ENCODE measurements around the gene TMEM187. TPM values are rescaled to one million over a fixed set of nuclear protein-coding genes. Genes with fewer than 3 reads are reported as not detected.

The TMEM187 gene
- polyA plus RNA-seq, 4 donors = 4.2 to 10.1 (median 6.0) TPM

DNA sequence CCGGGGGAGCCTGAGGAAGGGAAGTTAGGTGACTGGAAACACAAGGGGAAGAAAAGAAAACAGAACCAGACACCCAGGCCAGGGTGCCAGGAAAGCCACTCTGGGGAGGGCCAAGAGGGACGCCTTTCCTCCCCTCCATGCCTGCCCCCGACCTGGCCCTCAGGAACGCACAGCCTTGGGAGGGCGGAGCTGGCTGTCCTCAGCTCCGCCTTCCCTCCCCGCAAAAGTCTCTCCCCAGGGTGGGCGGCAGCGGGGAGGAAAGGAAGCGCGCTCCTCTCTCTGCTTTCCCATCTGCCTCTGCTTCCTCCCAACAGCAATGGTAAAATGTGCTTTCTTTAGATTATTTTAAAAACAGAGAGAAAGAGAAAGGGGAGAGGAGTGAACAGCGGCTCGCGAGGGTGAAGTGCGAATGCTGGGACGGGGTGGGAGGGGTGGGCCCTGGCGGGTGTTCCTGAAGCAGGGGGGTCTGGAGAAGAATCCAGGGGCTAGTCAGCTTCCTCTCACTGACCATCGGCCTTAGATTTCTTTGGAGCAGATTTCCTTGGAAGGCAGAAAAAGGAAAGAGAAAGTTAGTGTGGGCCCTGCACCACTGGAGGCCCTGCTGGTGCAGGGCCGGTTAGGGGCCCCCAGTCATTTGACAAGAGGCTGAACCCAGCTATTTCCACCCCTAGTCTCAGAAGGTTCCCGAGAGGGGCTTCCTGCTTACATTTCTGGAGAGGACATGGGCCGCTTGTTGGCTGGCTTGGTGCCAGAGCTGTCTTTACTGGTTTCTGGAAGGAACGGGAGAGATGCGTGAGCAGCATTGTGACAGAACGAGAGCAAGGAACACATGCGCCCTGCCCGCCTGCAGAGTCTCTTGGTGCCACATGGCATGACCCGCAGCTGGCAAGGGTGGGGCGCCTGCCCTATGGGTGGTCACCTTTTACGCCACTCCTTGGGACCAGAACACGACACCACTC, 23.4 kb upstream of the TMEM187 start:
- DNase-seq = no peak
- Histone ChIP-seq H3K9me3 (ENCODE audit: control insufficient read depth in 2 of 2, insufficient read depth in 1 of 2, low read depth in 1 of 2, low read length in 1 of 2) (no peaks in the 10 kb centered on the region), H3K4me1 (ENCODE audit: control insufficient read depth in 3 of 3, insufficient read depth in 2 of 3, low read depth in 1 of 3, low read length in 2 of 3) (peaks cover 0 to 20% (median 0%) of the 10 kb centered on the region in 3 donors), H3K36me3 (ENCODE audit: control insufficient read depth in 3 of 3, insufficient read depth in 2 of 3, low read depth in 1 of 3, low read length in 3 of 3) (peaks cover 9 to 73% (median 11%) of the 10 kb centered on the region in 3 donors), H3K4me3 (ENCODE audit: low read depth in 1 of 3, low read length in 3 of 3) (no peak overlapping the region), H3K27ac (ENCODE audit: low read depth in 1 of 3, low read length in 2 of 3) (peak overlapping the region in 2 of 3 donors; percentile 31 to 33), H3K27me3 (ENCODE audit: control insufficient read depth in 3 of 3, insufficient read depth in 3 of 3, low read length in 3 of 3) (no peaks in the 10 kb centered on the region)
- 62 to 84% (median 77%) methylated on average over 25 to 30 of the region's 30 CpGs for WGBS, 3 donors
- FAIRE-seq = no peak

DNA sequence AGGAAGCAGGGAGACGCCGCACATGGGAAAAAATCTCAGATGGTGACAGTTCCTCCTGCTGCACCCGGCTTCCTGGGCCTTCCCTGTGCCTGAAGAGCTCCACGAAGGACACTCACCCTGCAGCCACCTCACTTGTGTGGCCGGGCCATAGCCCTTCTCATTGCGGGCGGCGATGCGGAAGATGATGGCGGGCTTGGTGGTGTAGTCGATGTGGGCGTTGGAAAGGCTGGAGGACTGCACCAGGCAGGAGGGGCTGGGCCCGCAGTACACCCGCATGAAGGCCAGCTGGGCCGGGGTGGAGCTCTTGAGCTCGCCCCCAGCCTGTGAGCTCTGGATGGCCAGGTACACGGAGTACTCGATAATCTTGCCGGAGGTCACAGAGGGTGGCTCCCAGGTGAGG, 22.4 kb upstream of the TMEM187 start:
- H3K27ac ChIP-seq (ENCODE audit: low read depth in 1 of 3, low read length in 2 of 3) = no peak overlapping the region
- H3K27me3 ChIP-seq (ENCODE audit: control insufficient read depth in 3 of 3, insufficient read depth in 3 of 3, low read length in 3 of 3) = no peaks in the 10 kb centered on the region
- H3K4me3 ChIP-seq (ENCODE audit: low read depth in 1 of 3, low read length in 3 of 3) = no peak overlapping the region
- peaks cover 9 to 83% (median 13%) of the 10 kb centered on the region in 3 donors for H3K36me3 ChIP-seq (ENCODE audit: control insufficient read depth in 3 of 3, insufficient read depth in 2 of 3, low read depth in 1 of 3, low read length in 3 of 3)
- peaks cover 0 to 17% (median 0%) of the 10 kb centered on the region in 3 donors for H3K4me1 ChIP-seq (ENCODE audit: control insufficient read depth in 3 of 3, insufficient read depth in 2 of 3, low read depth in 1 of 3, low read length in 2 of 3)
- DNase-seq = no peak
- WGBS, 3 donors = 82 to 90% (median 87%) methylated on average over 17 to 19 of the region's 19 CpGs
- no peaks in the 10 kb centered on the region for H3K9me3 ChIP-seq (ENCODE audit: control insufficient read depth in 2 of 2, insufficient read depth in 1 of 2, low read depth in 1 of 2, low read length in 1 of 2)
- FAIRE-seq = no peak

DNA sequence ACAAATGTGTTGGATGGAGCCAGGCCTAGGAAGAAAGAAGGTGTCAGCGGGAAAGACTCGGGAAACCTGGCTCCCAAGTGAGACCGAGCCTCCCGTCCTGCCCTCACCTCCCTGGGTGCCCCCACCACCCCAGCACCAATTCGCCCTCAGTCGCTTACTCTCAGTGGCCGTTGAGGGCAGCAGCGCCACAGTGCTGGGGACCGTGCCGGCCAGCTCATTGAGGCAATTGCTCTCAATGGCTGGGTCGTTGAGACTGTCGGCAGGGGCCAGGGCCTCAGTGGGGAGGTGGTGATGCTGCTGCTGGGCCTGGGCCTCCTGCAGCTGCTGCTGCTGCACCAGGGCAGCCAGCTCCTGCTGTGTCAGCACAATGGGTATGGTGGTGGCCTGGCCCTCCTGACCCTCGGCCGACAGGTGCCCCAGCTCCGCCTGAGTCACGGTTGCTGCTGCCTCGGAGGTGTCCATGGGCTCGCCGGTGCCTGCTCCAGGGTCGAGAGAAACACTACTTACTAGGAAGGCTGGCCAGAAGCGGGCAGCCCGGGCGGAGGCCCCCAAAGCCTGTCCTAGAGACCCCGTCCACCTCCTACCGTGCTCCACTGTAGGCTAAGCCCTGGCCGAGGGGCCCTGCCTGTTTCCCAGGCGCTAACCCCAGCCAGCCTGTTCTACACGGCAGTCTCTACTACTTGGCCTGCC, 20.7 kb upstream of the TMEM187 start:
- WGBS, 3 donors = 94 to 96% (median 95%) methylated on average over 12 to 28 of the region's 28 CpGs

DNA sequence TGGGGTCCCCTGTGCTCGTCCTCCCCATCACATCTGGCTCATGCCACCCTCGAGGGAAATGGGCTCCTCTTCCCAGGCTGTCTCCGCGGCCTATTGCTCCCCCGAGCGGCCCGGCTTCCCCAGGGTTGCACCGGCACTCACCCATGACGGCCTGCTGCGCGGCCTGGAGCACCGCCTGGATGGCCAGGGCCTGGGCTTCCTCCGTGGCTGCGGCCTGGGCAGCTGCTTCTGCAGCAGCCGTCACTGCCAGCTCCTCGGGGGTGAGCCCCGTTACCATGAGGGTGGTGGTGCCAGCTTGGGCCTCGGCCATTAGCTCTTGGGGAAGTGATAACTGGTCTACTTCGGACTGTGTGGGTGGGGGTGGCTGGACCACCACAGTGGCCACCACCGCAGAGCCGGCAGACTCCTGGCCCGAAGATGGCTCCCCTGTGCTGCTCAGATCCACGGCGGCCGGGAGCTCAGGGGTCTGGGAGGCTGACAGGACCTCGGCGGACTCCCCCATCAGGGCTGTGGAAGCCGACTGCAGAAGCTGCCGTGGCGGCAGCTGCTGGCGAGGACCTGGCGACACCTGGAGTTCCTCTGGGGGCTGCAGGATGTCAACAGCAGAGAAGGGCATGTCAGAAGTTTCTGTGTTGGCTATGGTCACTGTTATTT, 20.1 kb upstream of the TMEM187 start:
- no peak for FAIRE-seq
- H3K27ac ChIP-seq (ENCODE audit: low read depth in 1 of 3, low read length in 2 of 3) = peak overlapping the region in 2 of 3 donors; percentile 22 to 71
- H3K4me1 ChIP-seq (ENCODE audit: control insufficient read depth in 3 of 3, insufficient read depth in 2 of 3, low read depth in 1 of 3, low read length in 2 of 3) = peaks cover 0 to 4% (median 0%) of the 10 kb centered on the region in 3 donors
- peaks cover 11 to 100% (median 18%) of the 10 kb centered on the region in 3 donors for H3K36me3 ChIP-seq (ENCODE audit: control insufficient read depth in 3 of 3, insufficient read depth in 2 of 3, low read depth in 1 of 3, low read length in 3 of 3)
- DNase-seq = no peak
- H3K27me3 ChIP-seq (ENCODE audit: control insufficient read depth in 3 of 3, insufficient read depth in 3 of 3, low read length in 3 of 3) = no peaks in the 10 kb centered on the region
- 94 to 97% (median 94%) methylated on average over 20 to 32 of the region's 32 CpGs for whole genome bisulfite sequencing, 3 donors
- H3K4me3 ChIP-seq (ENCODE audit: low read depth in 1 of 3, low read length in 3 of 3) = no peak overlapping the region
- no peaks in the 10 kb centered on the region for H3K9me3 ChIP-seq (ENCODE audit: control insufficient read depth in 2 of 2, insufficient read depth in 1 of 2, low read depth in 1 of 2, low read length in 1 of 2)

More for the DNA sequence above, 20.7 kb upstream of the TMEM187 start:
- H3K4me3 ChIP-seq (ENCODE audit: low read depth in 1 of 3, low read length in 3 of 3) = no peak overlapping the region
- H3K27ac ChIP-seq (ENCODE audit: low read depth in 1 of 3, low read length in 2 of 3) = no peak overlapping the region
- peaks cover 9 to 95% (median 17%) of the 10 kb centered on the region in 3 donors for H3K36me3 ChIP-seq (ENCODE audit: control insufficient read depth in 3 of 3, insufficient read depth in 2 of 3, low read depth in 1 of 3, low read length in 3 of 3)
- FAIRE-seq (no peak), DNase-seq (no peak)
- peaks cover 0 to 8% (median 0%) of the 10 kb centered on the region in 3 donors for H3K4me1 ChIP-seq (ENCODE audit: control insufficient read depth in 3 of 3, insufficient read depth in 2 of 3, low read depth in 1 of 3, low read length in 2 of 3)
- no peaks in the 10 kb centered on the region for H3K9me3 ChIP-seq (ENCODE audit: control insufficient read depth in 2 of 2, insufficient read depth in 1 of 2, low read depth in 1 of 2, low read length in 1 of 2)
- H3K27me3 ChIP-seq (ENCODE audit: control insufficient read depth in 3 of 3, insufficient read depth in 3 of 3, low read length in 3 of 3) = no peaks in the 10 kb centered on the region

DNA sequence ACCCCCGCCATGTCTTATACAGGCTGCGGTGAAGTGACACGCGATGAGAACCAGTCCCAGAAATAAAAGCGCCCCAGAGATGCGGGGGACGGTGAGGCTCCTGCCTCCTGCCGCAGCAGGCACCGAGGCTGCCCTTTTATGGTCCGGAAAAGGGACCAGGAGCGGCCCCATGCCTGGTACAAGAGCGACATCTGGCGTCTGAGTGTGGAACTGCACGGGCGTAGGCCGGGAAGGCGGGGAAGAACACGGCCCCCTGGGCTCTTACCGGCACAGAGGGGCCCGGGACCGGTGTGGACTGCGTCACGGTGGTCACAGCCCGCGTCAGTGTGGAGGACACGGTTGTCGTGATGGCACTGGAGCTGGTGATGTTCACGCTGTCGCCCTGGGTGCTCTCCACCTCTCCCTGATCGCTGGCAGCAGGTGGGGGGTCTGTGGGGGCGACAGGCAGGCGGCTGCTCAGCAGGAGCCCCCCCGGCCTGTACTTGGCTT, 19.2 kb upstream of the TMEM187 start:
- Histone ChIP-seq H3K36me3 (ENCODE audit: control insufficient read depth in 3 of 3, insufficient read depth in 2 of 3, low read depth in 1 of 3, low read length in 3 of 3) (peaks cover 16 to 100% (median 18%) of the 10 kb centered on the region in 3 donors), H3K4me1 (ENCODE audit: control insufficient read depth in 3 of 3, insufficient read depth in 2 of 3, low read depth in 1 of 3, low read length in 2 of 3) (peaks cover 0 to 4% (median 0%) of the 10 kb centered on the region in 3 donors), H3K27ac (ENCODE audit: low read depth in 1 of 3, low read length in 2 of 3) (peak overlapping the region in 2 of 3 donors; percentile 22 to 71), H3K27me3 (ENCODE audit: control insufficient read depth in 3 of 3, insufficient read depth in 3 of 3, low read length in 3 of 3) (no peaks in the 10 kb centered on the region), H3K9me3 (ENCODE audit: control insufficient read depth in 2 of 2, insufficient read depth in 1 of 2, low read depth in 1 of 2, low read length in 1 of 2) (no peaks in the 10 kb centered on the region), H3K4me3 (ENCODE audit: low read depth in 1 of 3, low read length in 3 of 3) (no peak overlapping the region)
- WGBS, 3 donors = 21 to 30% (median 24%) methylated on average over 20 to 33 of the region's 33 CpGs
- DNase-seq (peak; percentile 48 to 70), FAIRE-seq (no peak)

DNA sequence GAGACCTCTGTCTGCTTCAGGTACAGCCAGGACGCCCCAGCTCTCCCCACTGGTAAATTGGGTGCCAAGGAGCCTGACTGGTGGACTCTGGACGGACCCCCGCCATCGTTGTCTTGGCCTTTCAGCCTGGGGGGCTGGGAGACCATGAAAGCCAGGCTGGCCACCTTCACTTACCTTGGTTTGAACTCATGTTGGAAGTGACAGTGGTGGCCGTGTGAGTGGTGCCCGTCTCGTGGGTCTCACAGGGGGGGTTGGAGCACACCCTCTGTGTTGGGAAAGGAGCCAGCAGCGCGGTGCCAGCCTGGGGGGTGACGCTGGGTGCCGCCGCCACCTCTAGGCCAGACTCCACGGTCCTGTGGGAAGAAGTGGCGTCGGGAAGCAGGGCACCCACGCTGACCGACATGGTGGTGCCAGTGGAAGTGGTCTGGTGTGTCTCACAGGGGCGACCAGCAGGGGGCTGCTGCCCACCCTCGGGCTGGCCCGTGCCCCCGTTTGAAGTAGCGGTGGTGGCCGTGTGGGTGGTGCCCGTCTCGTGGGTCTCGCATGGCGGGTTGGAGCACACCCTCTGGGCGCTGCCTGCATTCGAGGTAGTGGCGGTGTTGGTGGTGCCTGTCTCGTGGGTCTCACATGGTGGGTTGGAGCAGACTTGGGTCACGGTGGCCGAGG, 18.5 kb upstream of the TMEM187 start:
- WGBS, 3 donors = 78 to 80% (median 79%) methylated on average over 20 to 33 of the region's 33 CpGs
- no peaks in the 10 kb centered on the region for H3K27me3 ChIP-seq (ENCODE audit: control insufficient read depth in 3 of 3, insufficient read depth in 3 of 3, low read length in 3 of 3)

DNA sequence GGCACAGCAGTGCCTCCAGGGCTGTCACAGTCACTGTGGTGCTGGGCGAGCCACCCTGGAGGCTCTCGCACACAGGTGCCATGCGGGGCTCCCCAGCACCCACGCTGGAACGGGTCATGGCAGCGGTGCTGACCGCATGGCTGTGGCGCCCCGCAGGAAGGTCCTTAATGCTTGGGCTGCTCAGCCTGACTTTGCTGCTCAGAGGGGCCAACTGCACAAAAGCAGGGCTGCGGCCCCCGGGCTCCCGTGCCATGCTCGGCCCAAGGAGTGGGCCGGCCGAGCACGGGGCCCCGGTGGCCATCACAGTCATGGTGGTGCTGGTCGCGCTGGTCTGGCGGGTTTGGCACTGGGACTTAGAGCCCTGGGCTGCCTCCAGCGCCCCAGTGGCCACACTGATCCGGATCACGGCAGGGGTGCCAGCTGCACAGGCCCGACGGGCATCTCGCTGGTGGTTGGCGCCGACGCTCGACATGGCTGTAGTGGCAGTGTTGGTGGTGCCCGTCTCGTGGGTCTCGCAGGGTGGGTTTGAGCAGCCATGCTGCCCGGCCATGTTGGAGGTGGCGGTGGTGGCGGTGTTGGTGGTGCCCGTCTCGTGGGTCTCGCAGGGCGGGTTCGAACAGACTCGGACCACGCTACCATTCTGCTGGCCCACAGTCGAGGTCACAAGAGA, 17.9 kb upstream of the TMEM187 start:
- Histone ChIP-seq H3K27ac (ENCODE audit: low read depth in 1 of 3, low read length in 2 of 3) (no peak overlapping the region), H3K9me3 (ENCODE audit: control insufficient read depth in 2 of 2, insufficient read depth in 1 of 2, low read depth in 1 of 2, low read length in 1 of 2) (no peaks in the 10 kb centered on the region), H3K4me1 (ENCODE audit: control insufficient read depth in 3 of 3, insufficient read depth in 2 of 3, low read depth in 1 of 3, low read length in 2 of 3) (no peaks in the 10 kb centered on the region), H3K4me3 (ENCODE audit: low read depth in 1 of 3, low read length in 3 of 3) (no peak overlapping the region), H3K36me3 (ENCODE audit: control insufficient read depth in 3 of 3, insufficient read depth in 2 of 3, low read depth in 1 of 3, low read length in 3 of 3) (peaks cover 17 to 100% (median 17%) of the 10 kb centered on the region in 3 donors), H3K27me3 (ENCODE audit: control insufficient read depth in 3 of 3, insufficient read depth in 3 of 3, low read length in 3 of 3) (no peaks in the 10 kb centered on the region)
- DNase-seq = no peak
- 93 to 96% (median 93%) methylated on average over 17 to 44 of the region's 44 CpGs for WGBS, 3 donors
- no peak for FAIRE-seq

More for the DNA sequence above, 18.5 kb upstream of the TMEM187 start:
- Histone ChIP-seq H3K4me1 (ENCODE audit: control insufficient read depth in 3 of 3, insufficient read depth in 2 of 3, low read depth in 1 of 3, low read length in 2 of 3) (peaks cover 0 to 4% (median 0%) of the 10 kb centered on the region in 3 donors), H3K9me3 (ENCODE audit: control insufficient read depth in 2 of 2, insufficient read depth in 1 of 2, low read depth in 1 of 2, low read length in 1 of 2) (no peaks in the 10 kb centered on the region), H3K36me3 (ENCODE audit: control insufficient read depth in 3 of 3, insufficient read depth in 2 of 3, low read depth in 1 of 3, low read length in 3 of 3) (peaks cover 17 to 100% (median 18%) of the 10 kb centered on the region in 3 donors), H3K27ac (ENCODE audit: low read depth in 1 of 3, low read length in 2 of 3) (peak overlapping the region in 1 of 3 donors; percentile 39), H3K4me3 (ENCODE audit: low read depth in 1 of 3, low read length in 3 of 3) (no peak overlapping the region)
- no peak for FAIRE-seq
- DNase-seq = no peak
